Ishikawa (cell line): ENCODE data around the gene TPD52L2.

Experiments
- CEBPB ChIP-seq: IDR thresholded peaks from 2 replicates; pipeline ENCODE4 v1.6.1; 2012
- CREB1 ChIP-seq: IDR thresholded peaks from 2 replicates; pipeline ENCODE4 v1.6.1; 2012; ENCODE audit warnings: low read depth
- EGR1 ChIP-seq: IDR thresholded peaks from 2 replicates; pipeline ENCODE4 v1.6.1; 2012
- EP300 ChIP-seq: IDR thresholded peaks from 2 replicates; pipeline ENCODE4 v1.6.1; 2012; ENCODE audit warnings: borderline replicate concordance
- FOXM1 ChIP-seq: IDR thresholded peaks from 2 replicates; pipeline ENCODE4 v1.6.1; 2012; ENCODE audit warnings: low read depth, borderline replicate concordance
- MAX ChIP-seq: IDR thresholded peaks from 2 replicates; pipeline ENCODE4 v1.6.1; 2012
- NFIC ChIP-seq: IDR thresholded peaks from 2 replicates; pipeline ENCODE4 v1.6.1; 2012
- RAD21 ChIP-seq: IDR thresholded peaks from 2 replicates; pipeline ENCODE4 v1.6.1; 2012; ENCODE audit warnings: low read depth
- REST ChIP-seq: IDR thresholded peaks from 2 replicates; pipeline ENCODE4 v1.6.1; 2012; ENCODE audit warnings: low read depth, mild to moderate bottlenecking
- TAF1 ChIP-seq: IDR thresholded peaks from 2 replicates; pipeline ENCODE4 v1.6.1; 2012; ENCODE audit warnings: low read depth, mild to moderate bottlenecking
- TCF12 ChIP-seq: IDR thresholded peaks from 2 replicates; pipeline ENCODE4 v1.6.1; 2012; ENCODE audit warnings: low read depth
- TEAD4 ChIP-seq: IDR thresholded peaks from 2 replicates; pipeline ENCODE4 v1.6.1; 2012
- USF1 ChIP-seq: IDR thresholded peaks from 2 replicates; pipeline ENCODE4 v1.6.1; 2012
- YY1 ChIP-seq: IDR thresholded peaks from 2 replicates; pipeline ENCODE4 v1.6.1; 2012; ENCODE audit warnings: low read depth
- ZBTB7A ChIP-seq: IDR thresholded peaks from 2 replicates; pipeline ENCODE4 v1.6.1; 2012; ENCODE audit warnings: low read depth

The TPD52L2 gene

GRCh38 chr20:63876489-63877036, 11.5 kb downstream of the TPD52L2 start:
- TF ChIP-seq TEAD4 (no peak), EGR1 (no peak)

- no peak for TF ChIP-seq CREB1
Observed at GRCh38 chr20:63877755-63878470, 12.8 kb downstream of the TPD52L2 start.

- TF ChIP-seq TAF1, result no peak
- TF ChIP-seq RAD21, result no peak
- no peak for TF ChIP-seq USF1
- no peak for TF ChIP-seq ZBTB7A
- no peak for TF ChIP-seq TCF12
- no peak for TF ChIP-seq TEAD4
- no peak for TF ChIP-seq MAX
- TF ChIP-seq CEBPB, result no peak
- no peak for TF ChIP-seq REST
- no peak for TF ChIP-seq CREB1
- TF ChIP-seq NFIC, result no peak
- no peak for TF ChIP-seq EP300
- TF ChIP-seq EGR1, result no peak
- no peak for TF ChIP-seq YY1
- TF ChIP-seq FOXM1, result no peak
Observed at GRCh38 chr20:63878899-63879663, 14.0 kb downstream of the TPD52L2 start.

- peak; percentile 61 for TF ChIP-seq REST
- no peak for TF ChIP-seq ZBTB7A
Observed at GRCh38 chr20:63881451-63882226, 16.6 kb downstream of the TPD52L2 start.

GRCh38 chr20:63882257-63883200, 17.5 kb downstream of the TPD52L2 start:
- TF ChIP-seq REST (no peak), TEAD4 (no peak), YY1 (no peak), TCF12 (no peak), CREB1 (no peak), USF1 (no peak), ZBTB7A (no peak), EGR1 (no peak), NFIC (no peak)
